Smooth muscle cell (in vitro differentiated cells): ENCODE results near the gene HACD3. TPM values are rescaled to one million over a fixed set of nuclear protein-coding genes. Genes with fewer than 3 reads are reported as not detected.

Experiments
- DNase-seq: peaks from one replicate; lab custom pipeline; 2025; ENCODE audit not compliant: unreplicated experiment; lab: John Stamatoyannopoulos, UW
- H2AFZ ChIP-seq: fragments of 200-600 bp; sonication (generic); 2 replicates; pipeline ENCODE4 v1.6.0; 2016; ENCODE audit warnings: antibody characterized with exemption, low read depth, mild to moderate bottlenecking
- H3F3A ChIP-seq: fragments of 200-600 bp; sonication (generic); 2 replicates; pipeline ENCODE4 v1.6.0; 2017; ENCODE audit warnings: antibody characterized with exemption, low read depth
- H3K27ac ChIP-seq: fragments of 200-600 bp; sonication (generic); 2 replicates; pipeline ENCODE4 v1.5.1; 2016; ENCODE audit warnings: low read depth, mild to moderate bottlenecking
- H3K27me3 ChIP-seq: fragments of 200-600 bp; sonication (generic); 2 replicates; pipeline ENCODE4 v1.6.1; 2016; ENCODE audit warnings: low read depth, mild to moderate bottlenecking
- H3K36me3 ChIP-seq: fragments of 200-600 bp; sonication (generic); 2 replicates; pipeline ENCODE4 v1.5.1; 2016; ENCODE audit warnings: low read depth
- H3K4me1 ChIP-seq: fragments of 200-600 bp; sonication (generic); 2 replicates; pipeline ENCODE4 v1.5.1; 2016; ENCODE audit warnings: low read depth
- H3K4me2 ChIP-seq: fragments of 200-600 bp; sonication (generic); 2 replicates; pipeline ENCODE4 v1.6.0; 2016; ENCODE audit warnings: mild to moderate bottlenecking
- H3K4me3 ChIP-seq: fragments of 200-600 bp; sonication (generic); 2 replicates; pipeline ENCODE4 v1.5.1; 2016; ENCODE audit warnings: mild to moderate bottlenecking
- H3K79me2 ChIP-seq: fragments of 200-600 bp; sonication (generic); 2 replicates; pipeline ENCODE4 v1.6.0; 2016; ENCODE audit warnings: low read depth, mild to moderate bottlenecking
- H3K9ac ChIP-seq: fragments of 200-600 bp; sonication (generic); 2 replicates; pipeline ENCODE4 v1.6.0; 2016; ENCODE audit warnings: low read depth
- H3K9me3 ChIP-seq: fragments of 200-600 bp; sonication (generic); replicated peaks from 2 replicates; pipeline ENCODE4 v1.5.1; 2016; ENCODE audit warnings: low read depth
- H4K20me1 ChIP-seq: fragments of 200-600 bp; sonication (generic); 2 replicates; pipeline ENCODE4 v1.6.0; 2016; ENCODE audit warnings: low read depth
- CTCF ChIP-seq: fragments of 200-600 bp; sonication (generic); IDR thresholded peaks from 2 replicates; pipeline ENCODE4 v1.5.1; 2017; ENCODE audit warnings: borderline replicate concordance, mild to moderate bottlenecking, antibody characterized with exemption; ENCODE audit not compliant: insufficient read depth, poor library complexity, severe bottlenecking
- WGBS: methylation state at CpG from one replicate; pipeline ENCODE4 v1.1.7; 2016; ENCODE audit warnings: low lambda C conversion rate; 5-methylcytosine and 5-hydroxymethylcytosine counted together
- polyA plus RNA-seq: library from polyadenylated mRNA; unstranded; fragments of >200 nt; fragmentation: Nextera tagmentation; extraction: Ambion mirVana; gene quantifications from 2 replicates; pipeline ENCODE4 v1.2.1, GENCODE V29; 2016
- total RNA-seq: library from RNA; depleted of rRNA; stranded (reverse); fragments of >200 nt; gene quantifications from 2 replicates; pipeline ENCODE4 v1.2.3, GENCODE V29; 2014

Gene HACD3
- total and polyA plus RNA-seq, 2 experiments from 2014 or later = 73.8 to 107 TPM

- DNase-seq = no peak
- WGBS = 89% methylated on average over 7 of the region's 7 CpGs
- no peak overlapping the region for H2AFZ ChIP-seq
Measured at GRCh38 chr15:65521350-65521749, 8.9 kb upstream of the HACD3 start.

GRCh38 chr15:65524226-65524625, 6.0 kb upstream of the HACD3 start:
- Histone ChIP-seq H3K36me3 (no peaks in the 10 kb centered on the region), H3K4me2 (no peak overlapping the region), H3K79me2 (no peaks in the 10 kb centered on the region), H3K4me3 (no peak overlapping the region), H3F3A (no peaks in the 10 kb centered on the region), H3K27ac (no peak overlapping the region), H3K9me3 (no peaks in the 10 kb centered on the region), H3K4me1 (no peaks in the 10 kb centered on the region), H4K20me1 (no peaks in the 10 kb centered on the region), H2AFZ (no peak overlapping the region), H3K27me3 (no peaks in the 10 kb centered on the region), H3K9ac (no peak overlapping the region)
- 94% methylated on average over 4 of the region's 10 CpGs for WGBS
- no peak for DNase-seq
- no peak for TF ChIP-seq CTCF

More at GRCh38 chr15:65521350-65521749, 8.9 kb upstream of the HACD3 start:
- Histone ChIP-seq H3K27me3 (no peaks in the 10 kb centered on the region), H3F3A (peaks cover 6% of the 10 kb centered on the region), H4K20me1 (peaks cover 3% of the 10 kb centered on the region), H3K27ac (no peak overlapping the region), H3K4me2 (no peak overlapping the region), H3K79me2 (peaks cover 6% of the 10 kb centered on the region), H3K9ac (no peak overlapping the region), H3K9me3 (no peaks in the 10 kb centered on the region), H3K4me1 (peaks cover 4% of the 10 kb centered on the region), H3K36me3 (no peaks in the 10 kb centered on the region), H3K4me3 (no peak overlapping the region)
- TF ChIP-seq CTCF = no peak

GRCh38 chr15:65525622-65526021, 4.6 kb upstream of the HACD3 start:
- Histone ChIP-seq H2AFZ (no peak overlapping the region), H3K79me2 (peaks cover 3% of the 10 kb centered on the region), H3K36me3 (no peaks in the 10 kb centered on the region), H3K27me3 (no peaks in the 10 kb centered on the region), H3K9me3 (no peaks in the 10 kb centered on the region), H4K20me1 (no peaks in the 10 kb centered on the region), H3K27ac (no peak overlapping the region), H3K4me2 (no peak overlapping the region), H3K9ac (no peak overlapping the region), H3K4me3 (no peak overlapping the region), H3F3A (no peaks in the 10 kb centered on the region), H3K4me1 (no peaks in the 10 kb centered on the region)
- TF ChIP-seq CTCF = no peak
- DNase-seq = no peak
- 100% methylated on average over 1 of the region's 1 CpG for WGBS

GRCh38 chr15:65528461-65529060, 1.7 kb upstream of the HACD3 start:
- Histone ChIP-seq H4K20me1 (peaks cover 22% of the 10 kb centered on the region), H3K27ac (no peak overlapping the region), H3K27me3 (no peaks in the 10 kb centered on the region), H3K4me1 (peaks cover 19% of the 10 kb centered on the region), H3K9me3 (no peaks in the 10 kb centered on the region), H3K79me2 (peaks cover 26% of the 10 kb centered on the region), H3K9ac (no peak overlapping the region), H3K36me3 (no peaks in the 10 kb centered on the region), H3K4me2 (no peak overlapping the region), H3K4me3 (no peak overlapping the region), H3F3A (peaks cover 7% of the 10 kb centered on the region), H2AFZ (no peak overlapping the region)
- TF ChIP-seq CTCF = no peak
- DNase-seq = no peak
- 93% methylated on average over 20 of the region's 20 CpGs for WGBS
